H9 (cell line): ENCODE results near the gene EIF3B. TPM values are rescaled to one million over a fixed set of nuclear protein-coding genes. Genes with fewer than 3 reads are reported as not detected.

ENCODE experiments used
- DNase-seq: peaks from one replicate; pipeline ENCODE4 v3.0.0-alpha.2; 2017
- H2AFZ ChIP-seq: one replicate; pipeline ENCODE4 v1.6.1; 2013; ENCODE audit warnings: mild to moderate bottlenecking, low read length, control low read depth, moderate library complexity
- H2AK5ac ChIP-seq: 2 replicates; pipeline ENCODE4 v1.6.1; 2013; ENCODE audit warnings: low read length, control low read depth, mixed read lengths; ENCODE audit not compliant: insufficient read length
- H2BK120ac ChIP-seq: one replicate; pipeline ENCODE4 v1.6.1; 2013; ENCODE audit warnings: low read depth, mild to moderate bottlenecking, low read length, control low read depth, inconsistent platforms; ENCODE audit not compliant: poor library complexity, severe bottlenecking
- H2BK12ac ChIP-seq: 2 replicates; pipeline ENCODE4 v1.6.1; 2013; ENCODE audit warnings: low read length, control low read depth, mixed read lengths, low read depth; ENCODE audit not compliant: insufficient read length
- H2BK15ac ChIP-seq: 2 replicates; pipeline ENCODE4 v1.6.1; 2013; ENCODE audit warnings: low read depth, low read length, control low read depth
- H2BK20ac ChIP-seq: one replicate; pipeline ENCODE4 v1.6.1; 2013; ENCODE audit warnings: low read depth, mild to moderate bottlenecking, low read length, control low read depth, inconsistent platforms; ENCODE audit not compliant: poor library complexity, severe bottlenecking
- H2BK5ac ChIP-seq: 2 replicates; pipeline ENCODE4 v1.6.1; 2013; ENCODE audit warnings: low read length, control low read depth, mixed read lengths; ENCODE audit not compliant: insufficient read length
- H3K14ac ChIP-seq: 2 replicates; pipeline ENCODE4 v1.6.1; 2013; ENCODE audit warnings: low read length, control low read depth; ENCODE audit not compliant: insufficient read depth
- H3K18ac ChIP-seq: 2 replicates; pipeline ENCODE4 v1.6.1; 2013; ENCODE audit warnings: low read depth, mild to moderate bottlenecking, mixed read lengths, low read length, control low read depth; ENCODE audit not compliant: insufficient read length
- H3K23ac ChIP-seq: 2 replicates; pipeline ENCODE4 v1.6.1; 2013; ENCODE audit warnings: low read length, control low read depth, mixed read lengths, low read depth; ENCODE audit not compliant: insufficient read length
- H3K23me2 ChIP-seq: 2 replicates; pipeline ENCODE4 v1.6.1; 2013; ENCODE audit warnings: low read depth, mild to moderate bottlenecking, mixed read lengths, low read length, control low read depth; ENCODE audit not compliant: insufficient read length, poor library complexity, severe bottlenecking
- H3K27ac ChIP-seq: 2 replicates; pipeline ENCODE4 v1.5.1; 2013; ENCODE audit warnings: low read length, control low read depth, mixed read lengths, low read depth; ENCODE audit not compliant: insufficient read length
- H3K27me3 ChIP-seq: 2 replicates; pipeline ENCODE4 v1.6.1; 2013; ENCODE audit warnings: low read length, control low read depth, inconsistent platforms; ENCODE audit not compliant: insufficient read depth
- H3K4ac ChIP-seq: 2 replicates; pipeline ENCODE4 v1.6.1; 2013; ENCODE audit warnings: low read depth, mild to moderate bottlenecking, control low read depth, inconsistent platforms, low read length, moderate library complexity
- H3K4me1 ChIP-seq: 2 replicates; pipeline ENCODE4 v1.6.1; 2013; ENCODE audit warnings: low read length, control low read depth, inconsistent platforms; ENCODE audit not compliant: insufficient read depth
- H3K4me2 ChIP-seq: 2 replicates; pipeline ENCODE4 v1.6.1; 2013; ENCODE audit warnings: low read length, control low read depth, mixed read lengths; ENCODE audit not compliant: insufficient read length, insufficient read depth
- H3K56ac ChIP-seq: 2 replicates; pipeline ENCODE4 v1.6.1; 2013; ENCODE audit warnings: low read depth, mild to moderate bottlenecking, mixed read lengths, low read length, control low read depth; ENCODE audit not compliant: insufficient read length
- H3K79me1 ChIP-seq: 2 replicates; pipeline ENCODE4 v1.6.1; 2013; ENCODE audit warnings: low read depth, mild to moderate bottlenecking, moderate library complexity, low read length, control low read depth, inconsistent platforms; ENCODE audit not compliant: insufficient read depth, poor library complexity, severe bottlenecking
- H3K79me2 ChIP-seq: 2 replicates; pipeline ENCODE4 v1.6.1; 2013; ENCODE audit warnings: low read length, control low read depth, inconsistent platforms; ENCODE audit not compliant: insufficient read depth
- H3K9ac ChIP-seq: 2 replicates; pipeline ENCODE4 v1.6.1; 2013; ENCODE audit warnings: low read length, control low read depth, mixed read lengths; ENCODE audit not compliant: insufficient read length; ENCODE audit errors: extremely low read depth
- H3K9me3 ChIP-seq: one replicate; pipeline ENCODE4 v1.6.1; 2013; ENCODE audit warnings: low read depth, low read length, inconsistent platforms; ENCODE audit not compliant: control insufficient read depth
- H3T11ph ChIP-seq: one replicate; pipeline ENCODE4 v1.6.1; 2013; ENCODE audit warnings: mild to moderate bottlenecking, low read length, control low read depth, inconsistent platforms
- H4K20me1 ChIP-seq: one replicate; pipeline ENCODE4 v1.6.1; 2013; ENCODE audit not compliant: control insufficient read depth, insufficient read length, insufficient read depth
- H4K5ac ChIP-seq: 2 replicates; pipeline ENCODE4 v1.6.1; 2013; ENCODE audit warnings: low read depth, mild to moderate bottlenecking, mixed read lengths, low read length, control low read depth; ENCODE audit not compliant: insufficient read length
- H4K8ac ChIP-seq: replicated peaks from 2 replicates; pipeline ENCODE4 v1.6.1; 2013; ENCODE audit warnings: low read length, control low read depth, mixed read lengths, low read depth; ENCODE audit not compliant: insufficient read length
- H4K91ac ChIP-seq: 2 replicates; pipeline ENCODE4 v1.6.1; 2013; ENCODE audit warnings: low read depth, mild to moderate bottlenecking, moderate library complexity, mixed read lengths, low read length, control low read depth; ENCODE audit not compliant: insufficient read length
- H3K27ac Mint-ChIP-seq, 3 experiments: 2 replicates in 2 of 3; 3 replicates in 1 of 3; pipeline ENCODE4 v1.8.0; 2020 to 2021; ENCODE audit warnings: mixed read lengths in 3 of 3, mild to moderate bottlenecking in 1 of 3, moderate library complexity in 1 of 3
- H3K27me3 Mint-ChIP-seq: 2 replicates; pipeline ENCODE4 v1.8.0; 2021; ENCODE audit warnings: low read depth, mild to moderate bottlenecking, moderate library complexity, mixed read lengths
- H3K36me3 Mint-ChIP-seq, 3 experiments: 2 replicates in 2 of 3; 3 replicates in 1 of 3; pipeline ENCODE4 v1.8.0; 2020 to 2021; ENCODE audit warnings: low read depth in 3 of 3, mixed read lengths in 3 of 3; ENCODE audit not compliant: insufficient read depth in 1 of 3
- H3K4me1 Mint-ChIP-seq, 2 experiments: 2 replicates each; pipeline ENCODE4 v1.8.0; 2020; ENCODE audit warnings: mixed read lengths in 2 of 2
- H3K4me3 Mint-ChIP-seq, 2 experiments: 2 replicates in 1 of 2; 3 replicates in 1 of 2; pipeline ENCODE4 v1.8.0; 2020 to 2021; ENCODE audit warnings: mild to moderate bottlenecking in 2 of 2, mixed read lengths in 2 of 2, moderate library complexity in 1 of 2
- H3K9me3 Mint-ChIP-seq, 2 experiments: 2 replicates in 1 of 2; 3 replicates in 1 of 2; pipeline ENCODE4 v1.8.0; 2020; ENCODE audit warnings: mild to moderate bottlenecking in 2 of 2, mixed read lengths in 2 of 2, moderate library complexity in 1 of 2
- CTCF ChIP-seq: fragments of 200-600 bp; sonication (generic); conservative IDR thresholded peaks from 3 replicates; pipeline ENCODE4 v1.8.0; 2021; ENCODE audit warnings: antibody characterized with exemption, mild to moderate bottlenecking
- WGBS: extraction: QIAGEN DNeasy Blood & Tissue Kit; methylation state at CpG from one replicate; pipeline ENCODE4 v1.1.7; 2013; ENCODE audit warnings: missing lambda C conversion rate, low lambda C conversion rate, mixed read lengths; ENCODE audit not compliant: insufficient read length; ENCODE audit errors: extremely low coverage; 5-methylcytosine and 5-hydroxymethylcytosine counted together
- total RNA-seq: library from RNA; stranded (reverse); gene quantifications from 2 replicates; pipeline ENCODE4 v1.2.1, GENCODE V29; 2021

EIF3B gene
- total RNA-seq, 1 experiment from 2014 or later, result 337 TPM

- H2BK120ac ChIP-seq, result no peak overlapping the region
- H3K23ac ChIP-seq, result no peak overlapping the region
- peaks cover 13 to 15% of the 10 kb centered on the region in 2 experiments for H3K4me1 Mint-ChIP-seq
- H3K27me3 ChIP-seq, result no peaks in the 10 kb centered on the region
- peak overlapping the region; percentile 36 for H3K9ac ChIP-seq
- WGBS, result no CpG with 5 or more reads among the region's 42 CpGs
- H2AK5ac ChIP-seq, result no peak overlapping the region
- H3K4me3 Mint-ChIP-seq, result peak overlapping the region in 1 of 2 experiments; percentile 95; a peak in 4 of 5 replicates
- no peak overlapping the region for H2BK5ac ChIP-seq
- H3K18ac ChIP-seq, result peak overlapping the region; percentile 64
- H3K14ac ChIP-seq, result no peak overlapping the region; the same call in 1 of the 2 replicates
- no peak overlapping the region for H2BK12ac ChIP-seq
- H4K20me1 ChIP-seq, result no peaks in the 10 kb centered on the region
- no peak overlapping the region for H3K4ac ChIP-seq
- no peak for TF ChIP-seq CTCF
- H4K91ac ChIP-seq, result no peak overlapping the region
- no peak overlapping the region for H4K5ac ChIP-seq
- no peak overlapping the region for H4K8ac ChIP-seq
- H3K27ac Mint-ChIP-seq, result no peak overlapping the region; a peak in 4 of 7 replicates
- H3K79me2 ChIP-seq, result no peaks in the 10 kb centered on the region; the same call in 1 of the 2 replicates
- peaks cover 3% of the 10 kb centered on the region; the same call in 1 of the 2 replicates for H3K4me1 ChIP-seq
- H3T11ph ChIP-seq, result no peak overlapping the region
- H2AFZ ChIP-seq, result no peak overlapping the region
- H3K27ac ChIP-seq, result no peak overlapping the region
- H3K56ac ChIP-seq, result no peak overlapping the region
- peak overlapping the region; percentile 69 for H3K4me2 ChIP-seq
- H3K79me1 ChIP-seq, result no peaks in the 10 kb centered on the region
- no peak for DNase-seq
- H3K36me3 Mint-ChIP-seq, result peaks cover 0 to 9% (median 0%) of the 10 kb centered on the region in 3 experiments; a peak in 3 of 7 replicates
- no peaks in the 10 kb centered on the region; the same call in 1 of the 2 replicates for H3K27me3 Mint-ChIP-seq
- no peak overlapping the region for H2BK15ac ChIP-seq
- no peaks in the 10 kb centered on the region; a peak in 1 of 5 replicates for H3K9me3 Mint-ChIP-seq
- H2BK20ac ChIP-seq, result no peak overlapping the region
- H3K23me2 ChIP-seq, result no peaks in the 10 kb centered on the region
- H3K9me3 ChIP-seq, result no peaks in the 10 kb centered on the region
Observed at GRCh38 chr7:2313450-2314208, 41.0 kb upstream of the EIF3B start.
